GM18517 (cell line): ENCODE results near the gene RABL2B.
"Not testable (repeated sequence)": the region's sequence is repeated elsewhere in the genome, so short reads cannot be mapped to it uniquely, and the experiment has no call there.

Experiments used
- ATAC-seq: cut with Tn5 transposase; IDR thresholded peaks from one replicate; pipeline ENCODE4 v1.9.1; 2021; ENCODE audit warnings: mild to moderate bottlenecking, moderate library complexity; ENCODE audit not compliant: unreplicated experiment

Gene RABL2B

DNA sequence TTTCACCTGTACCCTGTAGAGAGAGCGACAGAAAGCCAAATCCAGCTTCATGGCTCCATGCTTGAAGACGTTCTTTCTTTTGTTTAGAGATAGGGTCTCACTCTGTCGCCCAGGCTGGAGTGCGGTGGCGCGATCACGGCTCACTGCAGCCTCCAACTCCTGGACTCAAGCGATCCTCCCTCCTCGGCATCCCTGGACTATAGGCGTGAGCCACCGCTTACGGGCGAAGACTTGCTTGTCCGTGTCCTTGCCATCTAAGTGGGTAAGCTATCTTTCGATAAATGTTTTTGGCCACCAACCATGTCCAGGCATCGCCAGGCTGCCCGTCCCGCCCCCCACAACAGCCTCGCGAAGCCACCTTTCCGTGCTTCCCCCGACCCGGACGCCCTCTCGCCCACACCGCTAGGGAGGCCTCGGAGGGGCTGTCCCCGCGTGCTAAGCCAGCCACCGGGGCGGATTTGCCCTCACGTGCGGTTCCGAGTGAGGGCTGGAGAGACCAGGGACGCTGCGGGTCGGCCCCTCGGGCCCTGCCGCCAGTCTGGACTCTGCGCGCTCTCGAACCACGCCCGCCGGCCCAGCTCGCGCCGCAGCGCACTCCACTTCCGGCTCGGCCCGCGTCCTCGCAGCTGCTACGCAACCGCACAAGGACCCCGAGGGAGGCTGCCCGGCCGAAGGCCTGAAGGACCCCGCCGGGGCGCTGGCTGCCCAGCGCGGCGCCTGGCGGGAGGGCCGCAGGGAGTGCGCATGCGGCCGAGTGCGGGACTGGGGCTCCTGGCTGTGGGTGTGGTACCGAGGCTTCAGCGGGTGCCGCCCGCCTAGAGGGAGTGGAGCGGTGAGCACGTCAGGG is at the start of gene RABL2B:
Gene RABL2B (minus strand): TSS at position 604 of the 847 bp plus-strand sequence. CDS start 1,342 bp downstream, outside the sequence.
- peak; percentile 89 for ATAC-seq

DNA sequence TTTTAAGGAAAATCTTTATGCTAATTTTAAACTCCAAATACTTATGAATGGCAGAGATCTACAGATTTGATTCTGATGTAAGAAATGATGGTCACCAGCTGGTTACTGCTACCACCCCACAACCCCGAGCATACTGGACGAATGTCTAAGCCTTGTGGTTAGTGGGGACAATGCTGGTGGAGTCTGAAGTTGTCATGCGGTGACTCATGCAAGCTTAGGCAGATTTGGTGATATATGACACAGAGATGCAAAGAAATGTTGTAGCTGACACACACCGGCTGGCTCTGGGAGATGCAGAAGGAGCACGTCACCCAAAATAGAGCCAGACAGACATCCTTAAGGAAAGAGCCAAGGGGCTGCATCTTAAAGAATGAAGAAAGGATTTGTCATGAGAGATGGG is 3.5 kb upstream of the RABL2B start:
- ATAC-seq = not testable (repeated sequence)

DNA sequence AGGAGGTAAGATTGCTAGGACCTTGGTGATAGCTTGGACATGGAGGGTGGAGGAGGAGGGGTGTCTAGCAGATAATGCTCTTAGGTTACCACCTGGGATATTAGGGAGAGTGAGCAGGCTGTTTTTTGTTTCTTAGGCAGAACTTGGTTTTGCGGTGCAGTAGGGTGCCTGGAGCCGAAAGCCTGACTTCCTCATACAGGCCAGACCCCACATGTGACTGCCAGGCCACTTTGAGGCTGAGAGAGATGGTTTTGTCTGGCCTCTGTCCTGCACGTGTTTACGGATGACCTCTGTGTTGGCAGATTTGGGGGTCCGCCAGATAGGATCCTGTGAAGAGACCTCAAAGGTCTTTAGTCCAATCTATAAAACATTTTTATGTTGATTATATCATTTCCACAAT is 1.9 kb upstream of the RABL2B start:
- not testable (repeated sequence) for ATAC-seq

DNA sequence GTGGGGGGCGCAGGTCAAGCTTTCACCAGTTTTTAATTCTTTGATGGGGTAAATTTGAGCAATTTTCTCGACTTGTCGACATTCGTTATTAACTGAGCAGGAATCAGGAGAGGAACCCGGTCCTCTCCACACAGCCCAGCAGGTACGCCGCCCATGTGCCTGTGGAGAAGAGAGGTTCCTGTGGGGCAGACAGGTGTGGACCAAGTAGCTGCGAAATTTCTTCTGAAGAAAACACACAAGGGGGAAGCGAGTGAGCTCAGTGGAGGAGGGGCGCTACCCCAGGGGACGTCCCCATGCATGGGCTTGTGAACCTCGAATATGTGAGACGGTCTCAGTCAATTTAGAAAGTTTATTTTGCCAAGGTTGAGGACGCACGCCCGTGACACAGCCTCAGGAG is 442 bp upstream of the RABL2B start:
- peak; percentile 36 for ATAC-seq

DNA sequence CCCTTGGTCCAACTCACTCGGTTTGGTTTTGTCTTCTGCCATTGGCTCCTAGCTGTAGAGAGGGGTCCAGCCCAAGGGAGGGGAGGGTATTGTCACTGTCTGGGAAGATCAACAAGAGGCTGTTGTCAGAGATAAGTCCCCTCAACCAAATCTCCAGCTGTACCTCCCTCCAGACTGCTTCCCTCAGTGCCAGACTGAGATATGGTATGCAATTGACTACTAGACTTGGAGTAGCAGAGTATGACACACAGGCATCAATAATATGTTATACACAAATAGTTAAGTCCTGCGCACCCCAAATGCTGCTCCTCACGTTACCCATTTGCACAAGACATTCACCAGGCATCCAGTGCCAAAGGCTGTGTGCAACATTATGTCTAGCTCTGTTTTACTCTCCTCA is 1.2 kb downstream of the RABL2B start:
- ATAC-seq = not testable (repeated sequence)

DNA sequence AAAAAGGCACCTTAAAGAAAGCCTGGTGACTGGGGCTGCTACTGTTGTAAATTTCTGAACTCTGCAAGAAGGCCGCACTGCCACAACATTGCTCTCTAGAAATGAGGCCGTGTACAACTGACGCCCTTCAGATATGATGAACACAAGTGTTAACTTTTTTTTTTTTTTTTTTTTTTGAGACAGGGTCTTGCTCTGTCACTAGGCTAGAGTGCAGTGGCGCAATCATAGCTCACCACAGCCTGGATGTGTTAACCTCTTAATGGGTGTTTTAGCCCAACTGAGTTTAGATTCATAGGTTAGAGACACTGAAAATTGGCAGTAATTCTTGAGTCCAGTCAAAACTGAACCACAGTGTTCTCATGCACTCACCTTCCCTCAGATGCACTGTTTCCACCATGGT is 3.2 kb downstream of the RABL2B start:
- ATAC-seq = not testable (repeated sequence)

DNA sequence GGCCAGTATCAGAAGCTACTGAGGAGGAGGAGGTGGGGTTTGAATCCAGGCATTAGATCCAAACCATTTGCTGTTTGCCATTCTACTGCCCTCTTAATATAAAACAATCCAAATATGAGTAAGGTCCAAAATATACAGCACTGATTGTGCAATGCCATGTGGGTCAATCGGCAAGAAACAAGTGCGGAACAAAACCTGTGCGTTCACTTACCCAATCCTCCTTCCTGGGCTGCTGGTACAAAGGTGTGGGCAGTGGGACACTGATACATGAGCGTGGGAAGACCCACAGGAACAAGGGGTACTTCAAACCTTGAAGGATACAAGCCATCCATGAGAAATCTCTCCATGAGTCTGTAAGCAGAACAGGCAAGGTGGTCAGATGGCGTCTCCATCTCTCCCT is 5.8 kb downstream of the RABL2B start:
- ATAC-seq = not testable (repeated sequence)

DNA sequence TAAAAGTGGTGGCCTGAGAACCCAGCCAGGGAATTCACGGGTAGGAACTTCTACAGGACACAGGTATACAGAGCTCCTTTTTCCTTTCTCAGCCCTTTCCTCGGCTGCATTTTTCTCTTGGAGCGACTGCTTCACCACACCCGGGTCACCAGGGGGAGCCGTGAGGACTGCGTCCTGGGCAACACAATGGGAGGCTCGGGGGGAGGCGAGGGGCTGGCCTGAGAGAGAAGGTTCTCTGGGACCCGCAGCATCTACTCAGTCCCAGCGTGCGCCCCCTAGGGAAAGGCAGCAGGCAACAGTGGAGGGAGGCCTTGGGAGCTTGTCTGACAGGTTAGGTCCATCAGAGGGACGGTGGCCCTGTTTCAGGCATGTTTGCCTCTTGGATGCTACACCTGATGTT is 8.3 kb downstream of the RABL2B start:
- ATAC-seq = not testable (repeated sequence)

DNA sequence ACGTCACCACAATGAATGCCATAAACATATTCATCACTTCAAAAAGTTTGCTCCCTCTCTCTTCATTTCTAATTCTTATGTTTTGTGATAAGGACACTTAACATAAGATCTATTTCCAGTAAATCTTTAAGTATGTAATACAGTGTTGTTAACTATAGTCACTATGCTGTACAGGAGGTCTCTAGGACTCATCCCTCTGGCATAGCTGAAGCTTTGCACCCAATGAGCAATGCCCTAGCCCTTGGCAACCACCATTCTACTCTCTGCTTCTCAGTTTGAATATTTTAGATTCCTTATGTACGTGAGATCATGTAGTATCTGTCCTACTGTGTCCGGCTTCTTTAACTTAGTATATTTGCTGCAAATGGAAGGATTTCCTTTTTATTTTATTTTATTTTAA is 19.1 kb downstream of the RABL2B start:
- not testable (repeated sequence) for ATAC-seq

DNA sequence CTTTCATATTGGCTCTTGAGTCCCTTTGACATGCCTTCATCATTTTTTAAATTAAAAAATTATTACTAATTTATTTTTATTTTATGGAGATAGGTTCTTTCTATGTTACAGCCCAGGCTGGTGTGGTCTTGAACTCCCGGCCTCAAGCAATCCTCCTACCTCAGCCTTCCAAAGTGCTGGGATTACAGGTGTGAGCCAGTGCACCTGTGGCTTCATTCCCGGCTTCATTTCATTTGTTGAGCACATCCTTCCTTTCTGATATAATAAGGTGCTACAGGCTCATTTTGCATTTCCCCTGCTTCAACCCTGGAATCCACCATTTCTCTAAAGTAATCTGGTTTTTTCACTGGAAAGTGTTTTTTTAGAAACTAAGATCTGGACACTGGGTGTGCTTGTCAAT is 21.6 kb downstream of the RABL2B start:
- not testable (repeated sequence) for ATAC-seq

DNA sequence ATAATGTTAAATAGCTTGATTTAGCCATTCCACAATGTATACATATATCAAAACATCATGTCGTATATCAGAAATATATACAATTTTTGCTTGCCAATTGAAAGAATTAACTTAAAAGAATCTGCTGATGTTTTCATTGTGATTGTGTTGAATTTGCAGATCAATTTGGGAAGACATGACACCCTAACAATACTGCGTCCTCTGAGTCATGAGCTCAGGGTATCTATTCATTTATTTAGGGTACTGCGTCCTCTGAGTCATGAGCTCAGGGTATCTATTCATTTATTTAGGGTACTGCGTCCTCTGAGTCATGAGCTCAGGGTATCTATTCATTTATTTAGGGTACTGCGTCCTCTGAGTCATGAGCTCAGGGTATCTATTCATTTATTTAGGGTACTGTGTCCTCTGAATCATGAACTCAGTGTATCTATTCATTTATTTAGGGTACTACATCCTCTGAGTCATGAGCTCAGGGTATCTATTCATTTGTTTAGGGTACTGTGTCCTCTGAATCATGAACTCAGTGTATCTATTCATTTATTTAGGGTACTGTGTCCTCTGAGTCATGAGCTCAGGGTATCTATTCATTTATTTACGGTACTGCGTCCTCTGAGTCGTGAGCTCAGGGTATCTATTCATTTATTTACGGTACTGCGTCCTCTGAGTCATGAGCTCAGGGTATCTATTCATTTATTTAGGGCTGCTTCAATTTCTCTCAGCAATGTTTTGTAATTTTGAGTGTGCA is 23.7 kb downstream of the RABL2B start:
- not testable (repeated sequence) for ATAC-seq

DNA sequence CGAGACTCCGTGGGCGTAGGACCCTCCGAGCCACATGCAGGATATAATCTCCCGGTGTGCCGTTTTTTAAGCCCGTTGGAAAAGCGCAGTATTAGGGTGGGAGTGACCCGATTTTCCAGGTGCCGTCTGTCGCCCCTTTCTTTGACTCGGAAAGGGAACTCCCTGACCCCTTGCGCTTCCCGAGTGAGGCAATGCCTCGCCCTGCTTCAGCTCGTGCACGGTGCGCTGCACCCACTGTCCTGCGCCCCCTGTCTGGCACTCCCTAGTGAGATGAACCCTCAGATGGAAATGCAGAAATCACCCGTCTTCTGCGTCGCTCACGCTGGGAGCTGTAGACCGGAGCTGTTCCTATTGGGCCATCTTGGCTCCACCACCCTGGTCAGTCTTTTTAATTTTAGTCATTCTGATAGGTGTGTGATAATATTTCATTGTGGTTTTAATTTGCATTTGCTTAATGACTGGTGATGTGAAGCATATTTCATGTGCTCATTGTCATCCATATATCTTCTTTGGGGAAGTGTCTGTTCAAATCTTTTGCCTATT is 26.4 kb downstream of the RABL2B start:
- not testable (repeated sequence) for ATAC-seq

DNA sequence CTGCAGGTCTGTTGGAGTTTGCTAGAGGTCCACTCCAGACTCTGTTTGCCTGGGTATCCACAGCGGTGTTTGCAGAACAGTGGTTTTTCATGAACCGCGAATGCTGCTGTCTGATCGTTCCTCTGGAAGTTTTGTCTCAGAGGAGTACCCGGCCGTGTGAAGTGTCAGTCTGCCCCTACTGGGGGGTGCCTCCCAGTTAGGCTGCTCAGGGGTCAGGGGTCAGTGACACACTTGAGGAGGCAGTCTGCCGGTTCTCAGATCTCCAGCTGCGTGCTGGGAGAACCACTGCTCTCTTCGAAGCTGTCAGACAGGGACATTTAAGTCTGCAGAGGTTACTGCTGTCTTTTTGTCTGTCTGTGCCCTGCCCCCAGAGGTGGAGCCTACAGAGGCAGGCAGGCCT is 27.0 kb downstream of the RABL2B start:
- not testable (repeated sequence) for ATAC-seq

DNA sequence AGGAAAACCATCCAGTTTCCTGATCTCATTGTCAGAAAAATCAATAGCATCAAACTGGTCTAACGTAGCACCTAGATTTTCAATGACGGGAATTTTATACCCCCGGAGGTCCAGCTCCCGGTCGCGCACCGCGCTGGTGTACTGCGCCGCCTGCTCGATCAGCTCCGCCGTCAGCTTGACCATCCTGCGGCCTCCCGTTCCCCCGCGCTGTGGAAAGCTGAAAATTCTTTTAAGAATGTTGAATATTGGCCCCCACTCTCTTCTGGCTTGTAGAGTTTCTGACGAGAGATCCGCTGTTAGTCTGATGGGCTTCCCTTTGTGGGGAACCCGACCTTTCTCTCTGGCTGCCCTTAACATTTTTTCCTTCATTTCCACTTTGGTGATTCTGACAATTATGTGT is 28.2 kb downstream of the RABL2B start:
- ATAC-seq = not testable (repeated sequence)

DNA sequence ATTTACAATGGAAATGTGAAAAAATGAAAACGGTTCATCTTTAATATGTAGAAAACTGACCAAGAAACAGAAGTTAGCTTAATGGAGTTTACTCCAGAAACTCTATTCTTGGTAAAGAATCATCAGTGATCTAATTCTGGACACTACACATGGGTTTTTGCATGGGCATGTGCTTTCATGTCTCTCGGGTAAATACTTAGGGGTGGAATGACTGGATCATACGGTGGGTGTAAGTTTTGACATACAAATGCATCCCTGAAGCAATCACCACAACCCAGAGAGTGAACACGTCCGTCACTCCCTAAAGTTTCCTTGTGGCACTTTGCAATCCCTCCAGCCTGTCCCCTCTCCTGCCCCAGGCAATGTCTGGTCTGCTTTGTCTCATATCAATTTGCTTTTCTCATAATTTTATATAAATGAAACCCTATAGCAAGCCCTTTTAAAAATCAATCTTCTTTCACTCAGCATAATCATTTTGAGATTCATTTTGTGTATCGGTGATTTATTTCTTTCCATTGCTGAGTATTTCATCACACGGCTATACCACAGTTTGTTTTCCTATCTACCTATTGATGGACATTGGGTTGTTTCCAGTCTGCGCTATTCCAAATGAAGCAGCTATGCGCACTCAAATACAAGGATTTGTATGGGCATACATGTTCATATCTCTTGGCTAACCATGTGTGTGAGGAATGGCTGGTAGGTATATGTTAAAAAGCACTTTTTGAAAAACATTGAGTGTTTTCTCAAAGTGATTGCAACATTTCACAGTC is 33.9 kb downstream of the RABL2B start:
- ATAC-seq = not testable (repeated sequence)

DNA sequence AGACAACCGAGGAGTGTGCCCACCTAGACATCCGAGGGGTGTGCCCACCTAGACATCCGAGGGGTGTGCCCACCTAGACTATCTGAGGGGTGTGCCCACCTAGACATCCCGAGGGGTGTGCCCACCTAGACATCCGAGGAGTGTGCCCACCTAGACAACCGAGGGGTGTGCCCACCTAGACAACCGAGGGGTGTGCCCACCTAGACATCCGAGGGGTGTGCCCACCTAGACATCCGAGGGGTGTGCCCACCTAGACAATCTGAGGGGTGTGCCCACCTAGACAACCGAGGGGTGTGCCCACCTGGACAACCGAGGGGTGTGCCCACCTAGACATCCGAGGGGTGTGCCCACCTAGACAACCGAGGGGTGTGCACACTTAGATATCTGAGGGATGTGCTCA is 34.8 kb downstream of the RABL2B start:
- ATAC-seq = not testable (repeated sequence)

DNA sequence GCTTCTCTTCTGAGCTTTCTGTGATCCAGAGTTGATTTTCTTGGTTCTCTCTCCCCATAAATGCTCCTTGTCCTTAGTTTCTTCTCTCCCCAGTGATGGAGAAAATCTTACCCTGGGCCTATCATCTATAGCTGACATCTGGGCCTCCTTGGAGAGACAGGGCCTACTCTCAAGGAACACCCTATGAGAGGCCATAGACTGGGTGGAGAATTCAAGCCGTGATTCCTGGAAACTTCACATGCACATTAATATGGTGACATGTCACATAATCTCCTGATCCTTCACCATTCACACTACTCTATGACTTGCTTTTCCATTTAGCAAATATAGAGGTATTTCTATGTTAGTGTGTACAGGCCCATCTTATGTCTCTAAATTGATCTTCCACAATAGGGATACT is 35.9 kb downstream of the RABL2B start:
- ATAC-seq = not testable (repeated sequence)

DNA sequence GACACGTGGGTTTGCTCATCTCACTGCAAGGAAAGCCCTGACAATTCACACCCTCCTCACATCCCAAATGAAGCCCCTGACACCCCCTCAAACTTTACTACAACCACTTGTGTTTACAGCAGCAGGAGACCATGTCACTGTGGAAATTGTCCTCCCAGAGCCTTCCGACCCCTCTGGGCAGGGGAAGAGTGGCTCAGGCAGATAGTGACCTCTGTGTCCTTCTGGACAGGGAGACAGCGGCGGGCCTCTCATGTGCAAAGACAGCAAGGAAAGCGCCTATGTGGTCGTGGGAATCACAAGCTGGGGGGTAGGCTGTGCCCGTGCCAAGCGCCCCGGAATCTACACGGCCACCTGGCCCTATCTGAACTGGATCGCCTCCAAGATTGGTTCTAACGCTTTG is 39.0 kb downstream of the RABL2B start:
- not testable (repeated sequence) for ATAC-seq

DNA sequence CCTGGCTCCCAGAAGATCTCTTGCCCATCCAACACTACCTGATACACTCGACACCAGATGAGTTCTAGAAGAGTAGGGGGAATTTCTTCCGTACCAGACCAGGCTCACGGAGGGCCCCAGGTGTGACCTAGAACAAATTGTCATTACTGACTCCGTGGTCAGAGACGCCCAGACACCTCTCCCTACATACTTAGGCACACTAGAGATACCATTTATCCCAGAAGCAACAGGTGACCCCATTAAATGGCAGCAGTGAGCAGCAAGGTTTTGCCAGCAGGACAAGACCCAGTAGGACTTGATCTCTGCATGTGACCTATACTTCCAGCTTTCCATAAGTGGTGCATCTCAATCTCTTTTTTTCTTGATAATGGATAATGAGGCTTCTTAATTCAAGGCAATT is 42.7 kb downstream of the RABL2B start:
- not testable (repeated sequence) for ATAC-seq

DNA sequence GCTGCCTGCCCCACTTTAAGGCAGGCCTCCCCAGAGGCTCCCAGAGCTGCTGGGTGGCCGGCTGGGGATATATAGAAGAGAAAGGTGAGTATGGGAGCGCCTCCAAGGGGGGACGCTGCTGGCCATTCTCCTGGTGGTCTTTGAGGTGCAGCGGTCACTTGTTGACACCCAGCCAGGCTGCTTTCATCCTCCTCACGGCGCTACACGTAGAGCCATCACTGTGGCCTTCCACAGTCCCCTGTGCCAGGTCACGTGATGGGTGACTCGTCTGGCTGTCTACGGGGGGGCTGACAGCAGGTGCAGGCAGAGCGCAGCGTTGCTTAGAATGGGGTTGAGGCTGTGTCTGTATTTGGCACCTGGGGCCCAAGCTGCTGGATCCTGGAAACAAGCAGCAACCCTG is 43.5 kb downstream of the RABL2B start:
- no peak for ATAC-seq

DNA sequence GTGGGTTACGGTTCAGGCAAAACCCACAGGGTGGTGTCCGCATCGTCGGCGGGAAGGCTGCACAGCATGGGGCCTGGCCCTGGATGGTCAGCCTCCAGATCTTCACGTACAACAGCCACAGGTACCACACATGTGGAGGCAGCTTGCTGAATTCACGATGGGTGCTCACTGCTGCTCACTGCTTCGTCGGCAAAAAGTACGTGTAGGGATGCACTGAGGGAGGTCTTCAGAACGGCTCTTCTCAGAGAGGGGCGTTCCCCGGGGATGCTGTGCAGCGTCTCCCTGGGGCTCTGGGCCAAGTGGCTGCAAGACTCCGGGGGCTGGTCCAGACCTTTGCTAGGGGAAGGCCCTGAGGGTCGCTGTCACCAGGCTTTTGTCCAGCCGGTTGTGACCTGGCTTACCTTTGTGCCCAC is 44.2 kb downstream of the RABL2B start:
- no peak for ATAC-seq
